Measurements from ENCODE around the gene KLC1. TPM values are rescaled to one million over a fixed set of nuclear protein-coding genes. Genes with fewer than 3 reads are reported as not detected.

The KLC1 gene
- total RNA-seq, 1 experiment from 2014 or later: 306 TPM

DNA sequence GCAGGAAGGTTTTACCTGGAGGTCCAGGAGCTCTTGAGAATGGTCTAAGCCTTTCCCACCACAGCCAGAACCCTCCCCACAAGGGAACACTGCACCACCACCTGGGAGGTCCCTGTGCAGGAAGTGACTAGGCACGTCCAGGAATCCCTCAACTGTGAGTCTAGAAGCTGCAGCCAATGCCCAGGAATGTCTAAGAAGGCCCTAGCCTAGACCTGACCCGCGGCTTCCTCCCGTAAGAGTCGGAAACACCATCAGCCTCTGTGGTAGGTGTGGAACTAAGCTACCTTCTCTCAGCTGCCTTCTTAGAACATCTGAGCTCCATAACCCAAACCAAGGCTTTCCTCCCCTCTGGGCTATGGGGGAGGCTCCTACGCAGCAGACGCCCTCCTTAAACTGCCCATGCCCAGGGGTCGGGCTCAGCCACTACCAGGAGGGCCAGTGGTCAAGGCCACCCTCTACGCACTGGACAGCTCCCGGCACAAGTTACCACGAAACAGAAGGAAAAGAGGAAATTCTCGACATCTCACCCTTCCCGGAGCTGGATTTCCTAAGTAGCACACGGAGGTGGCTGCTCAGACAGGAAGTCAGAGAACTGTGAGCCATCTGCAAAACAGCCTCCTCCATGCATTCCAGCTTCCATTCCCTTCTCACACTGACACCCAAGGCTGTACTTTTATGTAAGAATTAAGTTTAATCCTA is 112.1 kb downstream of the KLC1 start:
- no peak for ATAC-seq
- CTCF ChIA-PET: interaction anchor here (0.6 kb wide), 1 partner anchor 105 kb away, joined by 3 read pairs; no protein-coding TSS in a partner anchor
- H3K9ac ChIP-seq (ENCODE audit: low read length): no peak overlapping the region
- no peaks in the 10 kb centered on the region for H4K20me1 ChIP-seq (ENCODE audit: low read length)
- DNase-seq: no peak
- H3K9me3 ChIP-seq (ENCODE audit: low read length): no peaks in the 10 kb centered on the region
- no peak overlapping the region for H2AFZ ChIP-seq (ENCODE audit: low read length)
- no peaks in the 10 kb centered on the region for H3K4me1 ChIP-seq (ENCODE audit: insufficient read depth, low read length)
- H3F3A ChIP-seq (ENCODE audit: low read length, unreplicated experiment): no peaks in the 10 kb centered on the region
- BruUV-seq (replicated peaks): no TSS peak
- H3K36me3 ChIP-seq (ENCODE audit: low read depth, low read length): peaks cover 11% of the 10 kb centered on the region; the same call in 1 of the 2 replicates
- no peak overlapping the region for H3K27ac ChIP-seq (ENCODE audit: low read length)
- no peaks in the 10 kb centered on the region for H3K9me2 ChIP-seq (replicated peaks; ENCODE audit: low read length)
- no peak overlapping the region for H3K4me2 ChIP-seq (ENCODE audit: low read length)
- H3K4me3 ChIP-seq (ENCODE audit: low read length): no peak overlapping the region
- no peak for TF ChIP-seq EZH2phosphoT487 (IDR thresholded peaks at IDR 0.05; ENCODE audit: borderline replicate concordance, low read length)
- TF ChIP-seq, protein P1, sequence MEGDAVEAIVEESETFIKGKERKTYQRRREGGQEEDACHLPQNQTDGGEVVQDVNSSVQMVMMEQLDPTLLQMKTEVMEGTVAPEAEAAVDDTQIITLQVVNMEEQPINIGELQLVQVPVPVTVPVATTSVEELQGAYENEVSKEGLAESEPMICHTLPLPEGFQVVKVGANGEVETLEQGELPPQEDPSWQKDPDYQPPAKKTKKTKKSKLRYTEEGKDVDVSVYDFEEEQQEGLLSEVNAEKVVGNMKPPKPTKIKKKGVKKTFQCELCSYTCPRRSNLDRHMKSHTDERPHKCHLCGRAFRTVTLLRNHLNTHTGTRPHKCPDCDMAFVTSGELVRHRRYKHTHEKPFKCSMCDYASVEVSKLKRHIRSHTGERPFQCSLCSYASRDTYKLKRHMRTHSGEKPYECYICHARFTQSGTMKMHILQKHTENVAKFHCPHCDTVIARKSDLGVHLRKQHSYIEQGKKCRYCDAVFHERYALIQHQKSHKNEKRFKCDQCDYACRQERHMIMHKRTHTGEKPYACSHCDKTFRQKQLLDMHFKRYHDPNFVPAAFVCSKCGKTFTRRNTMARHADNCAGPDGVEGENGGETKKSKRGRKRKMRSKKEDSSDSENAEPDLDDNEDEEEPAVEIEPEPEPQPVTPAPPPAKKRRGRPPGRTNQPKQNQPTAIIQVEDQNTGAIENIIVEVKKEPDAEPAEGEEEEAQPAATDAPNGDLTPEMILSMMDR (conservative IDR thresholded peaks at IDR 0.05; ENCODE audit: low read depth, low read length): no peak
- TF ChIP-seq EZH2 (IDR thresholded peaks at IDR 0.05; ENCODE audit: low read length, unreplicated experiment): no peak
- POLR2A ChIA-PET (ENCODE audit: unreplicated experiment): no interaction called here
- intact Hi-C loops (cut with micrococcal nuclease): no loop called here
- no peaks in the 10 kb centered on the region for H3K79me2 ChIP-seq (ENCODE audit: low read length)
- H3K27me3 ChIP-seq (ENCODE audit: low read length): no peaks in the 10 kb centered on the region

GRCh38 chr14:103741876-103742275 is 112.9 kb downstream of the KLC1 start:
- no peaks in the 10 kb centered on the region for H4K20me1 ChIP-seq (ENCODE audit: low read length)
- intact Hi-C loops (cut with micrococcal nuclease): no loop called here
- no peak overlapping the region for H2AFZ ChIP-seq (ENCODE audit: low read length)
- ATAC-seq (no peak), DNase-seq (no peak)
- no peak overlapping the region for H3K27ac ChIP-seq (ENCODE audit: low read length)
- H3K9ac ChIP-seq (ENCODE audit: low read length): no peak overlapping the region
- no peaks in the 10 kb centered on the region for H3K79me2 ChIP-seq (ENCODE audit: low read length)
- H3K27me3 ChIP-seq (ENCODE audit: low read length): no peaks in the 10 kb centered on the region
- no peak overlapping the region for H3K4me3 ChIP-seq (ENCODE audit: low read length)
- ChIA-PET POLR2A (ENCODE audit: unreplicated experiment) (no interaction called here), CTCF (interaction anchor here (0.6 kb wide), 1 partner anchor 106 kb away, joined by 3 read pairs; no protein-coding TSS in a partner anchor)
- no peaks in the 10 kb centered on the region for H3F3A ChIP-seq (ENCODE audit: low read length, unreplicated experiment)
- no peak for TF ChIP-seq EZH2phosphoT487 (IDR thresholded peaks at IDR 0.05; ENCODE audit: borderline replicate concordance, low read length)
- no peak for TF ChIP-seq EZH2 (IDR thresholded peaks at IDR 0.05; ENCODE audit: low read length, unreplicated experiment)
- TF ChIP-seq, protein P1 (conservative IDR thresholded peaks at IDR 0.05; ENCODE audit: low read depth, low read length): no peak
- H3K4me2 ChIP-seq (ENCODE audit: low read length): no peak overlapping the region
- peaks cover 11% of the 10 kb centered on the region; the same call in 1 of the 2 replicates for H3K36me3 ChIP-seq (ENCODE audit: low read depth, low read length)
- H3K9me3 ChIP-seq (ENCODE audit: low read length): no peaks in the 10 kb centered on the region
- no peaks in the 10 kb centered on the region for H3K9me2 ChIP-seq (replicated peaks; ENCODE audit: low read length)
- H3K4me1 ChIP-seq (ENCODE audit: insufficient read depth, low read length): no peaks in the 10 kb centered on the region; the same call in 1 of the 2 replicates
- TSS peak; percentile 21 for BruUV-seq (replicated peaks)

Measured in PC-3 (cell line).